Keratinocyte (primary cell): ENCODE data around the gene FGFR3.

Experiments used
- EZH2 ChIP-seq: IDR thresholded peaks from one replicate; pipeline ENCODE4 v1.6.1; 2012; ENCODE audit warnings: inconsistent platforms, mild to moderate bottlenecking, low read length, moderate library complexity
- TF ChIP-seq, protein P1 (sequence below), 3 experiments: IDR thresholded peaks in 1 of 3; conservative IDR thresholded peaks in 1 of 3; optimal IDR thresholded peaks in 1 of 3; 2 replicates in 2 of 3; 3 replicates in 1 of 3; pipeline versions ENCODE3 to v1.5.1; 2011; ENCODE audit warnings: low read length in 3 of 3, mild to moderate bottlenecking in 3 of 3, moderate library complexity in 2 of 3, control low read depth in 1 of 3, inconsistent platforms in 1 of 3; ENCODE audit not compliant: insufficient read depth in 2 of 3; ENCODE audit errors: extremely low read depth in 1 of 3

DNA sequence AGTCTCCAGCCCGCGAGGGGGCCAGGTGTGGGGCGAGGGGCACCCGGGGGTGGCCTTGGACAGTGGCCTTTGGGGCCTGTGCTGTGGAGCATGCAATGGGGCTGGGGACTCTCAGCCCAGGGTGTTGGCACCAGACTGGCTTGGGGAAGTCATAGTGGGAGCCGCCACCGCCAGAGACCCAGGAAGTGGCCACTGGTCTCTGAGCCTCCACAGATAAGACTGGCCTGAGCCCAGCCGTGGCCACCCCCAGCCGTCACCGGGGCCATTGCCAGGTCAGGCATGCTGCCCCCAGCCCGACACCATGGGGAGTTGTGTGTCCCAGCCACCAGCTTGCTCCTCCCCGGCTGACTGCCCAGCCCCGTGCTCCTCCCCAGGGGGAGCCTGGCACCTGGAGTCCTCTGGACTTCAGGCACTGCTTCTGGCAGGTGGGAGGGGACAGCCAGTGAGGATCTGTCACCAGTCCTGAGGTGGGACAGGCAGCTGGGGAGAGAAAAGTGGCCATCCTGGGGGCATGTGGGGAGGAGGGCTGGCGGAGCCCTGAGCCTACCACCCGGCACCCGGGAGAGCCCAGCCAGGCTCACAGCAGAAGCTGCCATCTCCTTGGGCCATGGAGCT, 39.3 kb upstream of the FGFR3 start:
- TF ChIP-seq, protein P1, sequence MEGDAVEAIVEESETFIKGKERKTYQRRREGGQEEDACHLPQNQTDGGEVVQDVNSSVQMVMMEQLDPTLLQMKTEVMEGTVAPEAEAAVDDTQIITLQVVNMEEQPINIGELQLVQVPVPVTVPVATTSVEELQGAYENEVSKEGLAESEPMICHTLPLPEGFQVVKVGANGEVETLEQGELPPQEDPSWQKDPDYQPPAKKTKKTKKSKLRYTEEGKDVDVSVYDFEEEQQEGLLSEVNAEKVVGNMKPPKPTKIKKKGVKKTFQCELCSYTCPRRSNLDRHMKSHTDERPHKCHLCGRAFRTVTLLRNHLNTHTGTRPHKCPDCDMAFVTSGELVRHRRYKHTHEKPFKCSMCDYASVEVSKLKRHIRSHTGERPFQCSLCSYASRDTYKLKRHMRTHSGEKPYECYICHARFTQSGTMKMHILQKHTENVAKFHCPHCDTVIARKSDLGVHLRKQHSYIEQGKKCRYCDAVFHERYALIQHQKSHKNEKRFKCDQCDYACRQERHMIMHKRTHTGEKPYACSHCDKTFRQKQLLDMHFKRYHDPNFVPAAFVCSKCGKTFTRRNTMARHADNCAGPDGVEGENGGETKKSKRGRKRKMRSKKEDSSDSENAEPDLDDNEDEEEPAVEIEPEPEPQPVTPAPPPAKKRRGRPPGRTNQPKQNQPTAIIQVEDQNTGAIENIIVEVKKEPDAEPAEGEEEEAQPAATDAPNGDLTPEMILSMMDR (optimal IDR thresholded peaks at IDR 0.05 in 1 of 3, IDR thresholded peaks at IDR 0.05 in 1 of 3, conservative IDR thresholded peaks at IDR 0.05 in 1 of 3; ENCODE audit: extremely low read depth in 1 of 3, insufficient read depth in 2 of 3, low read length in 3 of 3), result no peak
- no peak for TF ChIP-seq EZH2
